ENCODE results near the gene RASA3.
A peak's percentile ranks its signal among the peaks of the same experiment; 100 is the strongest.

The RASA3 gene

DNA sequence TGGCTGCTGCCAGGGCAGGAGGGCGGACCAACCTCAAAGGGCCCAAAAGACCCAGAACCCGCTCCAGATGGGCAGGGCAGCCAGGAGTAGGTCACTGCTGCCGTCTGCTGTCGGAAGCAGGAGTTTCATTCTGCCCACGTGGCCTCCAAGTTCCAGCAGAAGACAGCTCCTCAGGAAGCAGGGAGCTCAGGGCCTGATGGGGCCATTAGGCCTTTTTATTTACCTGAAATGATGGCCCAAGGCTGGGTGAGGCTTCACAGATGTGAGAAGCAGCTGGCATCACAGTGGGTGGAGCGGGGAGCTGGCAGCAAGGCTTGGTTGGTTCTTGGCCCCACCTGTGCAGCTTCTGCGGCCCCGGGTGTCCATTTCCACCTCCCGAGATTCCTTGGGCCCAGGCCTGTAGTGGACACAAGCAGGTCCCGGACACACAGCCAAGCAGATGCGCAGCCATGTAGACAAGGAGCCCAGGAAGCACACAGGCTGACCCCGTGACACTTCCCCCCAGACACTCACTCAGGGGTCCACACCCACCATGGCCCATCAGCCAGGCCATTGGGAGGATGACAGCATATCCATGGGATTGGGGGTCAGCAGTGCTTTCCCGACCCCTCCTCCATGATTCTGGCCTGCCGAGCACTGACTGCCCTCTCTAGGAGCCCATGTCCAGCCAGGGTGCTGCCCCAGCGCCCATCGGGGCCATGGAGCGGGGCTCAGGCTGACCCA, 185.0 kb downstream of the RASA3 start:
- H3K27me3 Mint-ChIP-seq (ENCODE audit: low read depth, poor library complexity) = peaks cover 15% of the 10 kb centered on the region
- no peaks in the 10 kb centered on the region for H3K9me3 Mint-ChIP-seq
- TF ChIP-seq, protein P1, sequence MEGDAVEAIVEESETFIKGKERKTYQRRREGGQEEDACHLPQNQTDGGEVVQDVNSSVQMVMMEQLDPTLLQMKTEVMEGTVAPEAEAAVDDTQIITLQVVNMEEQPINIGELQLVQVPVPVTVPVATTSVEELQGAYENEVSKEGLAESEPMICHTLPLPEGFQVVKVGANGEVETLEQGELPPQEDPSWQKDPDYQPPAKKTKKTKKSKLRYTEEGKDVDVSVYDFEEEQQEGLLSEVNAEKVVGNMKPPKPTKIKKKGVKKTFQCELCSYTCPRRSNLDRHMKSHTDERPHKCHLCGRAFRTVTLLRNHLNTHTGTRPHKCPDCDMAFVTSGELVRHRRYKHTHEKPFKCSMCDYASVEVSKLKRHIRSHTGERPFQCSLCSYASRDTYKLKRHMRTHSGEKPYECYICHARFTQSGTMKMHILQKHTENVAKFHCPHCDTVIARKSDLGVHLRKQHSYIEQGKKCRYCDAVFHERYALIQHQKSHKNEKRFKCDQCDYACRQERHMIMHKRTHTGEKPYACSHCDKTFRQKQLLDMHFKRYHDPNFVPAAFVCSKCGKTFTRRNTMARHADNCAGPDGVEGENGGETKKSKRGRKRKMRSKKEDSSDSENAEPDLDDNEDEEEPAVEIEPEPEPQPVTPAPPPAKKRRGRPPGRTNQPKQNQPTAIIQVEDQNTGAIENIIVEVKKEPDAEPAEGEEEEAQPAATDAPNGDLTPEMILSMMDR (IDR thresholded peaks at IDR 0.05) = no peak
- no peaks in the 10 kb centered on the region for H3K36me3 Mint-ChIP-seq (ENCODE audit: low read depth)
- DNase-seq = no peak
- no peak overlapping the region for H3K4me3 Mint-ChIP-seq
- H3K27ac Mint-ChIP-seq = no peak overlapping the region
- peaks cover 23% of the 10 kb centered on the region for H3K4me1 Mint-ChIP-seq

- H3K27ac Mint-ChIP-seq = no peak overlapping the region
- peaks cover 10% of the 10 kb centered on the region for H3K27me3 Mint-ChIP-seq (ENCODE audit: low read depth, poor library complexity)
- TF ChIP-seq, protein P1 (IDR thresholded peaks at IDR 0.05) = no peak
- H3K36me3 Mint-ChIP-seq (ENCODE audit: low read depth) = no peaks in the 10 kb centered on the region
- DNase-seq = no peak
- peaks cover 23% of the 10 kb centered on the region for H3K4me1 Mint-ChIP-seq
- H3K4me3 Mint-ChIP-seq = no peak overlapping the region
- H3K9me3 Mint-ChIP-seq = no peaks in the 10 kb centered on the region
Measured at GRCh38 chr13:113946409-113947181, 185.8 kb downstream of the RASA3 start.

DNA sequence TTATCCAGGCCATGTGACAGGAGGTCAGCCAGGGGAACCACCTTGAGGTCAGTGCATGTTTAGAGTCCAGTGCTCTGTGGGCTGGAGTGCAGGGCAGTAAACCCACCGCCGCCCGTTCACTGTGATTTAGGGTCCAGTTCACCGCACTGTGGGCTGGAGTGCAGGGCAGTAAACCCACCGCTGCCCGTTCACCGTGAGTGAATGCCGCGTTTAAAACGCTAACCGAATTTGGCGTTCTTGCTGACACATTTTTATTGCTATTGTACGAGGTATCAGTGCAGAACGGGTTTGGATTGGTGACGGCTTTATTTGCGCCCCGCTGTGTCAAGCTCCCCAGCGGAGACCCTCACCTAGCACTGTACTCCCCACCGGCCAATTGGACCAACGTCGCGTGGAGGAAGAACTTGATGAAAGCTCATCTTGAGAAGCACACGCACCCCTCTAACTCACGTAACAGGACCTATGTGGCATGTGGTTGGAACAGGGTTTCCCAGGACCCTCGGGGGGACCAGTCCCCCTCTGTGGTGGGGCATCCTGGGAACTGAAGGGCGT, 186.5 kb downstream of the RASA3 start:
- Mint-ChIP-seq H3K4me1 (peaks cover 23% of the 10 kb centered on the region), H3K27ac (peak overlapping the region; percentile 88), H3K4me3 (no peak overlapping the region), H3K9me3 (no peaks in the 10 kb centered on the region), H3K27me3 (ENCODE audit: low read depth, poor library complexity) (peaks cover 8% of the 10 kb centered on the region), H3K36me3 (ENCODE audit: low read depth) (no peaks in the 10 kb centered on the region)
- DNase-seq = no peak
- TF ChIP-seq, protein P1 (IDR thresholded peaks at IDR 0.05) = no peak

DNA sequence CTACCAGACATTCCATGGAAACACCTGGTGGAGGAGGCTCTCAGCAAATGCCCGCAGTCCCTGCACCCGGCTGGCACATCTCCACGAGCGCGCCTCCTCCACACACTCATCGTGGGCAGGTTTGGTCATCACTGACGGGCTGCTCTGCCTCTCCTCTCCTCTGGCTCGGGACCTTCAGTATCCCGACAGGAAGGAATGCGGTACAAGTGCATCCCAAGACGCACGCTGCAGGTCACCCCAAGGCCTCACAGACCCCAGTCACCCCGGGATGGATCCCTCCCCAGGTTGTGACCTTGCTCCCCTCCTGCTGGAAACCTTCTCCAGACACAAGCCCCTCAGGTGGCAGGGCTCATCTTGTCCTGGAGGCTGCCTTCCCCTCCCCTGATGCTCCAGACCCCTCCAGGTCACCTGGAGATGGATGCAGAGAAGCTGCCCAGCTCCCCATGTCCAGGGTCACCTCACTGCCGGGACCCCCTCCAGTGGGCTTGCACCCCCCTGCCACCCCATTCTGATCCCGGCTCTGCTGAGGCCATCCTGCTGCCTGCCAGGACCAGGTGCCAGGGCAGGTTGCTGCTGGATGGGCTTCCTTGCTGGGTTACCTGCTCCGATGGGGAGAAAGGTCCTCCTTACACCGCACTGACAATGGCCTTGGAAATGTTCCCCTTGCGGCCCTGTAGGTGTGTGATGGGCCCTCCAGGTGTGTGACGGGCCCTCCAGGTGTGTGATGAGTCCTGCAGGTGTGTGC, 188.4 kb downstream of the RASA3 start:
- peaks cover 8% of the 10 kb centered on the region for H3K27me3 Mint-ChIP-seq (ENCODE audit: low read depth, poor library complexity)
- TF ChIP-seq, protein P1 (IDR thresholded peaks at IDR 0.05) = no peak
- H3K9me3 Mint-ChIP-seq = no peaks in the 10 kb centered on the region
- no peak overlapping the region for H3K27ac Mint-ChIP-seq
- H3K36me3 Mint-ChIP-seq (ENCODE audit: low read depth) = no peaks in the 10 kb centered on the region
- H3K4me1 Mint-ChIP-seq = peaks cover 21% of the 10 kb centered on the region
- H3K4me3 Mint-ChIP-seq = no peak overlapping the region
- no peak for DNase-seq

DNA sequence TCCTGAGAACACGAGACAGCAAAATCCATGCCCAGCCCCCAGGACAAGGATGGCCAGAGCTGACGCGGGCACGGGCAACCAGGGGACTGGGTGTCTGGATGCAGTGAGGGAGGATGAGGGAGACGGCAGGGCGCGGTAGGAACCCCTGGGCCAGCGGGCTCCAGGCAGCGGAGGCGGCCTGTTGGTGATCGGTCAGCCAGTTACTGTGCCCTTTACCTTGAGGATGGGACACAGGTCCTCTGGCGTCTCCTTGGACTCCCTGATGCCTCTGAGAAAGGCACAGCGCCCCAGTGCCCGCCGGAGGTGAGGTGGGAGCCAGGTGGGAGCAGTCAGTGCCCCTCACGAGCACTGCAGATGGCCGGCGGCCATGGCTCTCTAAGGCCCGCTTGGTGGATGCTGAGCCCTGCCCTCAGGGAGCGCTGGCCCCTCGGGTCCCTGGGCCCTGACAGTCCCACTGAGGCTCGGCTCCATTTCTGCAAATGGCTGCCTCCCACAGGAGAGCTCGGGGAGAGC, 189.8 kb downstream of the RASA3 start:
- TF ChIP-seq, protein P1 (IDR thresholded peaks at IDR 0.05) = no peak
- H3K36me3 Mint-ChIP-seq (ENCODE audit: low read depth) = no peaks in the 10 kb centered on the region

More for the DNA sequence above, 189.8 kb downstream of the RASA3 start:
- DNase-seq = no peak
- Mint-ChIP-seq H3K9me3 (no peaks in the 10 kb centered on the region), H3K27me3 (ENCODE audit: low read depth, poor library complexity) (peaks cover 11% of the 10 kb centered on the region), H3K27ac (no peak overlapping the region), H3K4me3 (no peak overlapping the region), H3K4me1 (peaks cover 34% of the 10 kb centered on the region)
